ENCODE results near the gene MAST4.

The MAST4 gene

GRCh38 chr5:67081261-67081660, 485.1 kb downstream of the MAST4 start:
- no peak for DNase-seq (ENCODE audit: low read depth, low spot score)

GRCh38 chr5:67082941-67083340, 486.7 kb downstream of the MAST4 start:
- DNase-seq (ENCODE audit: low read depth, low spot score), result no peak

- DNase-seq (ENCODE audit: low read depth, low spot score), result no peak
Measured at GRCh38 chr5:67085616-67086015, 489.4 kb downstream of the MAST4 start.

GRCh38 chr5:67089200-67089725, 493.1 kb downstream of the MAST4 start:
- DNase-seq (ENCODE audit: low read depth, low spot score), result no peak

- no peak for DNase-seq (ENCODE audit: low read depth, low spot score)
Measured at GRCh38 chr5:67090040-67090439, 493.8 kb downstream of the MAST4 start.

GRCh38 chr5:67090593-67090992, 494.4 kb downstream of the MAST4 start:
- no peak for DNase-seq (ENCODE audit: low read depth, low spot score)

- DNase-seq (ENCODE audit: low read depth, low spot score), result no peak
Measured at GRCh38 chr5:67092535-67092934, 496.3 kb downstream of the MAST4 start.

GRCh38 chr5:67093279-67093678, 497.1 kb downstream of the MAST4 start:
- no peak for DNase-seq (ENCODE audit: low read depth, low spot score)

- DNase-seq (ENCODE audit: low read depth, low spot score), result no peak
Measured at GRCh38 chr5:67094476-67095300, 498.5 kb downstream of the MAST4 start.

- DNase-seq (ENCODE audit: low read depth, low spot score), result no peak
Measured at GRCh38 chr5:67095346-67096171, 499.4 kb downstream of the MAST4 start.

- DNase-seq (ENCODE audit: low read depth, low spot score), result no peak
Measured at GRCh38 chr5:67098656-67099055, 502.5 kb downstream of the MAST4 start.

GRCh38 chr5:67100301-67100700, 504.1 kb downstream of the MAST4 start:
- DNase-seq (ENCODE audit: low read depth, low spot score), result no peak

GRCh38 chr5:67102708-67103107, 506.5 kb downstream of the MAST4 start:
- DNase-seq (ENCODE audit: low read depth, low spot score), result no peak

GRCh38 chr5:67104859-67105258, 508.7 kb downstream of the MAST4 start:
- DNase-seq (ENCODE audit: low read depth, low spot score), result no peak

- DNase-seq (ENCODE audit: low read depth, low spot score), result no peak
Measured at GRCh38 chr5:67105270-67105669, 509.1 kb downstream of the MAST4 start.

- no peak for DNase-seq (ENCODE audit: low read depth, low spot score)
Measured at GRCh38 chr5:67106626-67107342, 510.6 kb downstream of the MAST4 start.

GRCh38 chr5:67111779-67112178, 515.6 kb downstream of the MAST4 start:
- no peak for DNase-seq (ENCODE audit: low read depth, low spot score)

GRCh38 chr5:67115246-67115645, 519.1 kb downstream of the MAST4 start:
- no peak for DNase-seq (ENCODE audit: low read depth, low spot score)

GRCh38 chr5:67115817-67116216, 519.6 kb downstream of the MAST4 start:
- DNase-seq (ENCODE audit: low read depth, low spot score), result no peak

GRCh38 chr5:67118050-67118620, 521.9 kb downstream of the MAST4 start:
- no peak for DNase-seq (ENCODE audit: low read depth, low spot score)

GRCh38 chr5:67119010-67119409, 522.8 kb downstream of the MAST4 start:
- no peak for DNase-seq (ENCODE audit: low read depth, low spot score)

GRCh38 chr5:67120032-67120431, 523.8 kb downstream of the MAST4 start:
- DNase-seq (ENCODE audit: low read depth, low spot score), result no peak

Data from activated naive CD8-positive, alpha-beta T cell treated with anti-CD3 and anti-CD28 coated beads, Interleukin-2, amount 50 U/mL, for 16 hours (primary cell).